Ishikawa (cell line): ENCODE results near the gene AGPS.

Source experiments
- CEBPB ChIP-seq: IDR thresholded peaks from 2 replicates; pipeline ENCODE4 v1.6.1; 2012
- CREB1 ChIP-seq: IDR thresholded peaks from 2 replicates; pipeline ENCODE4 v1.6.1; 2012; ENCODE audit warnings: low read depth
- EGR1 ChIP-seq: IDR thresholded peaks from 2 replicates; pipeline ENCODE4 v1.6.1; 2012
- EP300 ChIP-seq: IDR thresholded peaks from 2 replicates; pipeline ENCODE4 v1.6.1; 2012; ENCODE audit warnings: borderline replicate concordance
- FOXM1 ChIP-seq: IDR thresholded peaks from 2 replicates; pipeline ENCODE4 v1.6.1; 2012; ENCODE audit warnings: low read depth, borderline replicate concordance
- NFIC ChIP-seq: IDR thresholded peaks from 2 replicates; pipeline ENCODE4 v1.6.1; 2012
- RAD21 ChIP-seq: IDR thresholded peaks from 2 replicates; pipeline ENCODE4 v1.6.1; 2012; ENCODE audit warnings: low read depth
- TAF1 ChIP-seq: IDR thresholded peaks from 2 replicates; pipeline ENCODE4 v1.6.1; 2012; ENCODE audit warnings: low read depth, mild to moderate bottlenecking
- TCF12 ChIP-seq: IDR thresholded peaks from 2 replicates; pipeline ENCODE4 v1.6.1; 2012; ENCODE audit warnings: low read depth
- TEAD4 ChIP-seq: IDR thresholded peaks from 2 replicates; pipeline ENCODE4 v1.6.1; 2012
- YY1 ChIP-seq: IDR thresholded peaks from 2 replicates; pipeline ENCODE4 v1.6.1; 2012; ENCODE audit warnings: low read depth
- ZBTB7A ChIP-seq: IDR thresholded peaks from 2 replicates; pipeline ENCODE4 v1.6.1; 2012; ENCODE audit warnings: low read depth
- TF ChIP-seq, protein P1 (sequence below): IDR thresholded peaks from 2 replicates; pipeline ENCODE4 v1.6.1; 2012
- TF ChIP-seq, protein P2 (sequence below): IDR thresholded peaks from 2 replicates; pipeline ENCODE4 v1.6.1; 2012; ENCODE audit warnings: low read depth, mild to moderate bottlenecking
- TF ChIP-seq, protein P3 (sequence below): IDR thresholded peaks from 2 replicates; pipeline ENCODE4 v1.6.1; 2012

Gene AGPS

DNA sequence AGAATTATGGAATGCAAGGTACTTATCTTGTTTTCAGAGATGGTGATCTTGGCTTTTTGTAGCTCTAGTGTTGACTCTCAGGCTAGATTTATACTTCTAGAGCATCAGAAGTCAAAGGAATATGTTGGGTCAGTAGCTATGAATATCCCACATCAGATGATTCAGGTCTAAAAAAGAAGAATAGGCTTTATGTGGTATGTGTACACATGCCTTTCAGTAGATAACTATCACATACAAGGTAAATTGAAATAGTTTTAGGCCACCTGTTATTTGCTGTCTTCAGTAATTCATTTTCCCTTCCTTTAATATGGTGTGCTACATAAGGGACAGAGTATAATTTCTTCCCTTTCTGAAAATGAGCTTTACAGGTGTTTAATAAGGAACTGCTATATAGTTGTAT is 142.4 kb downstream of the AGPS start:
- TF ChIP-seq TAF1, result no peak

DNA sequence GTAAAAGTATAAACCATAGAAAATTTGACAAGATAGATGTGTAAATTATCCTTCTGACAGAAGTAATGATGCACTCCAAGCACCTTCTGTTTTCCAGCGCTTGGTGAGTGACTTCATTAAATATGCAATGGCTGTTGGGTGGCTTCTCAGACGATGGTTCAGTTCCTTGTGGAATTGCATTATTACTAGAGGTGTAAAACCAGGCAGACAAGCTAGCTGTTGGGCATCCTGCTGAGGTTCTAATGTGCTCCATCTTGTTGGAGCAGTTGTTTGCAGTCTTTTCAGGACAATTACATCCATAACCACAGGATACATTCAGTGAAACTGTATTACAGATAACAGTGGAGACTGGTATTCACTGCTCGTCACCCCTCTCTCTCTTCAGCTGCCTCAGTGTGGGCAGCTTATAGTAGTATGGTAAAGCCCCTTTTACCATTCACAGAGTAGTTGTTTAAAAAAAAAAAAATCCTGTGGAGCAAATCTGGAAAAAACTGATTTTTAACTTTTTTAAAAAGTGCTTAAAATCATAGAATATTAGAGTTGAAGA is 143.5 kb downstream of the AGPS start:
- TF ChIP-seq FOXM1 (no peak), TEAD4 (no peak), ZBTB7A (no peak), EP300 (no peak), RAD21 (no peak), CEBPB (no peak), YY1 (no peak), CREB1 (no peak)
- TF ChIP-seq, protein P1, sequence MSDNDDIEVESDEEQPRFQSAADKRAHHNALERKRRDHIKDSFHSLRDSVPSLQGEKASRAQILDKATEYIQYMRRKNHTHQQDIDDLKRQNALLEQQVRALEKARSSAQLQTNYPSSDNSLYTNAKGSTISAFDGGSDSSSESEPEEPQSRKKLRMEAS, result no peak
- TF ChIP-seq, protein P2, sequence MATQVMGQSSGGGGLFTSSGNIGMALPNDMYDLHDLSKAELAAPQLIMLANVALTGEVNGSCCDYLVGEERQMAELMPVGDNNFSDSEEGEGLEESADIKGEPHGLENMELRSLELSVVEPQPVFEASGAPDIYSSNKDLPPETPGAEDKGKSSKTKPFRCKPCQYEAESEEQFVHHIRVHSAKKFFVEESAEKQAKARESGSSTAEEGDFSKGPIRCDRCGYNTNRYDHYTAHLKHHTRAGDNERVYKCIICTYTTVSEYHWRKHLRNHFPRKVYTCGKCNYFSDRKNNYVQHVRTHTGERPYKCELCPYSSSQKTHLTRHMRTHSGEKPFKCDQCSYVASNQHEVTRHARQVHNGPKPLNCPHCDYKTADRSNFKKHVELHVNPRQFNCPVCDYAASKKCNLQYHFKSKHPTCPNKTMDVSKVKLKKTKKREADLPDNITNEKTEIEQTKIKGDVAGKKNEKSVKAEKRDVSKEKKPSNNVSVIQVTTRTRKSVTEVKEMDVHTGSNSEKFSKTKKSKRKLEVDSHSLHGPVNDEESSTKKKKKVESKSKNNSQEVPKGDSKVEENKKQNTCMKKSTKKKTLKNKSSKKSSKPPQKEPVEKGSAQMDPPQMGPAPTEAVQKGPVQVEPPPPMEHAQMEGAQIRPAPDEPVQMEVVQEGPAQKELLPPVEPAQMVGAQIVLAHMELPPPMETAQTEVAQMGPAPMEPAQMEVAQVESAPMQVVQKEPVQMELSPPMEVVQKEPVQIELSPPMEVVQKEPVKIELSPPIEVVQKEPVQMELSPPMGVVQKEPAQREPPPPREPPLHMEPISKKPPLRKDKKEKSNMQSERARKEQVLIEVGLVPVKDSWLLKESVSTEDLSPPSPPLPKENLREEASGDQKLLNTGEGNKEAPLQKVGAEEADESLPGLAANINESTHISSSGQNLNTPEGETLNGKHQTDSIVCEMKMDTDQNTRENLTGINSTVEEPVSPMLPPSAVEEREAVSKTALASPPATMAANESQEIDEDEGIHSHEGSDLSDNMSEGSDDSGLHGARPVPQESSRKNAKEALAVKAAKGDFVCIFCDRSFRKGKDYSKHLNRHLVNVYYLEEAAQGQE, result no peak
- TF ChIP-seq, protein P3, sequence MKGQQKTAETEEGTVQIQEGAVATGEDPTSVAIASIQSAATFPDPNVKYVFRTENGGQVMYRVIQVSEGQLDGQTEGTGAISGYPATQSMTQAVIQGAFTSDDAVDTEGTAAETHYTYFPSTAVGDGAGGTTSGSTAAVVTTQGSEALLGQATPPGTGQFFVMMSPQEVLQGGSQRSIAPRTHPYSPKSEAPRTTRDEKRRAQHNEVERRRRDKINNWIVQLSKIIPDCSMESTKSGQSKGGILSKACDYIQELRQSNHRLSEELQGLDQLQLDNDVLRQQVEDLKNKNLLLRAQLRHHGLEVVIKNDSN, result no peak

DNA sequence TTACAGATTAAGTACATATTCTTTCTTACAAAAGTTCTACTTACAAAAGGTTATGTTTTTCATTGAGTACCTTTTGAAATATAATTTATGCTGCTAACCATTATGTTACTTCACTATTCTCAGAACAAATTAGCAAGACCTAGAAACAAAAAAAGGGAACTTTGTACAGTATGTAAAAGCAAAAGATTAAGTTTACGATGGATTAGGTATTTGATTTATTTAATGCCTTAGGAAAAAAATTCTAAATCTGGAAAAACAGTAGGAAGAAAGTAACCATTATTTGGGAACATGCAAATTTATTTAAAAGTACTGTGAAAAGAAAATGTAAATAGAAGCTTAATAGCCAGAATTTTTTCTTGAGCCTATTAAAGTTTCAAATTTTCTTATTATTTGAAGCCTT is 144.6 kb downstream of the AGPS start:
- TF ChIP-seq, protein P1, result no peak
- TF ChIP-seq TAF1 (no peak), EP300 (no peak), FOXM1 (no peak), TCF12 (no peak), RAD21 (no peak), ZBTB7A (no peak)
- TF ChIP-seq, protein P3, result no peak
- TF ChIP-seq, protein P2, result no peak

DNA sequence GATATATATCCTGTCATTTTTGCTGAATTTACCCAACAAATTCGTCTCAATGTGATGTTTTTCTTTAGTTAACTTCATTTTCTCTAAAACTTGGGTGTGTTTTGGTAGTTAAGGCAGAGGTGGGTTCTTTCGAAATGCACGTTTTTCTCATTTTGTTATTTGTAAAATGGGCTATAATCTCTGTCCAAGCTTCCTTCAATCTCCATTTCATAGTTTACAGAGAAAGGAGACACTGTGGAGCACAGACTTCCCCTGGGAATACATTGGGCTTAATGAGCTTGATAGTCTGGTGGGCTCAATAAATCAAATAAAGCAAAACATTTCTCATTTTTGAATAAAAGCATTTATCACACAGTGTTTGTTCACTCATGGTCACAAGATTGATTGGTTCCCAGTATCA is 145.1 kb downstream of the AGPS start:
- no peak for TF ChIP-seq CEBPB
- TF ChIP-seq YY1, result no peak
- no peak for TF ChIP-seq NFIC
- TF ChIP-seq TAF1, result no peak
- no peak for TF ChIP-seq EGR1
- TF ChIP-seq, protein P2, result no peak
- TF ChIP-seq, protein P3, result no peak
- no peak for TF ChIP-seq TCF12
- TF ChIP-seq, protein P1, result no peak
- no peak for TF ChIP-seq EP300
- no peak for TF ChIP-seq CREB1
- no peak for TF ChIP-seq ZBTB7A

DNA sequence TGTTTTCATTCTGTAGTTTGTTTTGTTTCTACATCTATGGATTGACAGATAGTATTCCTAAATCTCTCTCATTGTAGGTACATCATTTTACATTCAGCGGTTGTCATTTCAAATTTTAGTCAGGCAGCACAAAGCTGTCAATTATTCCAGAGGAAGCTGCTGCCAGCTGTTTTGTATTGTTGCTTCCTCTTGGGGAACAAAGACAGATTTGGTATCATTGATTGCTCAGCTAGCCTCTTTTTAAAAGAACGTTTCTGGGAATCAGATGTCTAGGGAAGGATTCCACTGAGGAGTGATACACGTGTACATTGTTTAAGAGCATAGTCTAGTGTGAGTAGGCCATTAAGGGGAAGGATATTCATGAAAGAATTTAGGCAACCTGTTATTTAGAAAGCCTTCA is 145.8 kb downstream of the AGPS start:
- TF ChIP-seq, protein P3, result no peak
- TF ChIP-seq TAF1 (no peak), YY1 (no peak), CREB1 (no peak), NFIC (no peak)
- TF ChIP-seq, protein P2, result no peak
- TF ChIP-seq, protein P1, result no peak
